Activated CD4-positive, alpha-beta memory T cell treated with anti-CD3 and anti-CD28 coated beads for 36 hours (primary cell): ENCODE measurements around the gene PIK3R2. TPM values are rescaled to one million over a fixed set of nuclear protein-coding genes. Genes with fewer than 3 reads are reported as not detected.

ENCODE experiments used
- CTCF ChIA-PET: fragments of 350-600 bp; sonication (Branson Sonifier 250); formaldehyde crosslinking; loops from one replicate; lab custom pipeline; 2021; ENCODE audit warnings: antibody characterized with exemption, inconsistent platforms; lab: Charles Lee
- POLR2A ChIA-PET: fragments of 350-600 bp; sonication (Branson Sonifier 250); formaldehyde crosslinking; loops from one replicate; lab custom pipeline; 2021; ENCODE audit warnings: antibody characterized with exemption; lab: Charles Lee
- DNase-seq: peaks from one replicate; pipeline ENCODE4 v3.0.0-alpha.2; 2020
- H3K27ac Mint-ChIP-seq: one replicate; pipeline ENCODE4 v1.8.0; 2021; ENCODE audit warnings: mixed read lengths
- H3K27me3 Mint-ChIP-seq: one replicate; pipeline ENCODE4 v1.8.0; 2021; ENCODE audit warnings: mixed read lengths
- H3K36me3 Mint-ChIP-seq: one replicate; pipeline ENCODE4 v1.8.0; 2021; ENCODE audit warnings: mixed read lengths
- H3K4me1 Mint-ChIP-seq: one replicate; pipeline ENCODE4 v1.8.0; 2021; ENCODE audit warnings: low read depth, mixed read lengths
- H3K4me3 Mint-ChIP-seq: one replicate; pipeline ENCODE4 v1.8.0; 2021; ENCODE audit warnings: mild to moderate bottlenecking, mixed read lengths
- H3K9me3 Mint-ChIP-seq: one replicate; pipeline ENCODE4 v1.8.0; 2021; ENCODE audit warnings: mixed read lengths
- intact Hi-C: fragments of 100-400 bp; cut with micrococcal nuclease; formaldehyde crosslinking; loops from one replicate; pipeline ENCODE4 v1.15.1; 2023
- total RNA-seq, 2 experiments: library from RNA; stranded (reverse); gene quantifications; one replicate each; pipeline ENCODE4 v1.2.3, GENCODE V29; 2021

Gene PIK3R2
- total RNA-seq, 2 experiments from 2014 or later = 14.9 to 19.1 TPM

GRCh38 chr19:18143902-18144301, 9.1 kb upstream of the PIK3R2 start:
- Mint-ChIP-seq H3K27me3 (no peaks in the 10 kb centered on the region), H3K9me3 (no peaks in the 10 kb centered on the region), H3K27ac (no peak overlapping the region), H3K4me3 (no peak overlapping the region), H3K36me3 (peaks cover 33% of the 10 kb centered on the region), H3K4me1 (no peaks in the 10 kb centered on the region)
- DNase-seq = no peak
- ChIA-PET POLR2A (no interaction called here), CTCF (no interaction called here)
- intact Hi-C loops = no loop called here

GRCh38 chr19:18144361-18144760, 8.6 kb upstream of the PIK3R2 start:
- Mint-ChIP-seq H3K9me3 (no peaks in the 10 kb centered on the region), H3K27ac (no peak overlapping the region), H3K27me3 (no peaks in the 10 kb centered on the region), H3K36me3 (peaks cover 31% of the 10 kb centered on the region), H3K4me3 (no peak overlapping the region), H3K4me1 (no peaks in the 10 kb centered on the region)
- DNase-seq = no peak
- CTCF ChIA-PET = no interaction called here
- POLR2A ChIA-PET = interaction anchor here (0.6 kb wide), 1 partner anchor 18 kb away, joined by 4 read pairs; no protein-coding TSS in a partner anchor
- intact Hi-C loops = no loop called here

- intact Hi-C loops = no loop called here
- H3K27me3 Mint-ChIP-seq = no peaks in the 10 kb centered on the region
- CTCF ChIA-PET = no interaction called here
- POLR2A ChIA-PET = interaction anchor here (0.6 kb wide), 1 partner anchor 19 kb away, joined by 4 read pairs; no protein-coding TSS in a partner anchor
- no peak for DNase-seq
- H3K36me3 Mint-ChIP-seq = peaks cover 29% of the 10 kb centered on the region
- no peaks in the 10 kb centered on the region for H3K4me1 Mint-ChIP-seq
- no peaks in the 10 kb centered on the region for H3K9me3 Mint-ChIP-seq
- H3K27ac Mint-ChIP-seq = no peak overlapping the region
- H3K4me3 Mint-ChIP-seq = no peak overlapping the region
These were observed 8.1 kb upstream of the PIK3R2 start for GRCh38 chr19:18144906-18145305.

GRCh38 chr19:18145391-18145999, 7.5 kb upstream of the PIK3R2 start:
- Mint-ChIP-seq H3K4me3 (no peak overlapping the region), H3K36me3 (peaks cover 26% of the 10 kb centered on the region), H3K27me3 (no peaks in the 10 kb centered on the region), H3K27ac (no peak overlapping the region), H3K4me1 (no peaks in the 10 kb centered on the region), H3K9me3 (no peaks in the 10 kb centered on the region)
- no peak for DNase-seq
- intact Hi-C loops = no loop called here
- CTCF ChIA-PET = interaction anchor here (1.1 kb wide), 1 partner anchor 15 kb away, joined by 3 read pairs; no protein-coding TSS in a partner anchor
- POLR2A ChIA-PET = no interaction called here

GRCh38 chr19:18147396-18147795, 5.6 kb upstream of the PIK3R2 start:
- Mint-ChIP-seq H3K4me3 (no peak overlapping the region), H3K27me3 (no peaks in the 10 kb centered on the region), H3K27ac (no peak overlapping the region), H3K36me3 (peaks cover 23% of the 10 kb centered on the region), H3K9me3 (no peaks in the 10 kb centered on the region), H3K4me1 (peaks cover 11% of the 10 kb centered on the region)
- intact Hi-C loops = no loop called here
- DNase-seq = no peak
- ChIA-PET CTCF (no interaction called here), POLR2A (no interaction called here)

- H3K4me1 Mint-ChIP-seq = peaks cover 19% of the 10 kb centered on the region
- POLR2A ChIA-PET = interaction anchor here (1.6 kb wide), 1 partner anchor 39 kb away, joined by 3 read pairs; no protein-coding TSS in a partner anchor
- CTCF ChIA-PET = no interaction called here
- H3K36me3 Mint-ChIP-seq = peaks cover 20% of the 10 kb centered on the region
- no peak for DNase-seq
- no peak overlapping the region for H3K4me3 Mint-ChIP-seq
- intact Hi-C loops = no loop called here
- no peaks in the 10 kb centered on the region for H3K27me3 Mint-ChIP-seq
- no peak overlapping the region for H3K27ac Mint-ChIP-seq
- H3K9me3 Mint-ChIP-seq = no peaks in the 10 kb centered on the region
These were observed 3.4 kb upstream of the PIK3R2 start for GRCh38 chr19:18149596-18149975.

GRCh38 chr19:18150776-18151624, 2.0 kb upstream of the PIK3R2 start:
- no peaks in the 10 kb centered on the region for H3K9me3 Mint-ChIP-seq
- intact Hi-C loops = loop anchor here (5.0 kb wide), 3 partner anchors 54 to 219 kb away; partner anchors contain the start of genes CCDC124 and MAST3
- H3K4me3 Mint-ChIP-seq = peak overlapping the region; percentile 66
- peaks cover 12% of the 10 kb centered on the region for H3K36me3 Mint-ChIP-seq
- H3K27ac Mint-ChIP-seq = peak overlapping the region; percentile 97
- POLR2A ChIA-PET = interaction anchor here (1.0 to 2.4 kb wide), 8 partner anchors 10 to 172 kb away, joined by 3 to 15 read pairs (median 6); partner anchors contain the start of genes IL12RB1, JUND and LSM4
- H3K4me1 Mint-ChIP-seq = peaks cover 22% of the 10 kb centered on the region
- DNase-seq = no peak
- H3K27me3 Mint-ChIP-seq = no peaks in the 10 kb centered on the region
- CTCF ChIA-PET = interaction anchor here (1.0 to 2.2 kb wide), 10 partner anchors 10 to 268 kb away, joined by 3 to 22 read pairs (median 6); partner anchors contain the start of gene SSBP4

- ChIA-PET CTCF (interaction anchor here (0.9 to 2.2 kb wide), 11 partner anchors 9 to 236 kb away, joined by 3 to 22 read pairs (median 6); no protein-coding TSS in a partner anchor), POLR2A (interaction anchor here (1.0 to 2.4 kb wide), 10 partner anchors 9 to 170 kb away, joined by 3 to 15 read pairs (median 5); partner anchors contain the start of genes IL12RB1, JUND and LSM4)
- intact Hi-C loops = loop anchor here (1.0 to 5.0 kb wide), 7 partner anchors 33 to 220 kb away; partner anchors contain the start of genes CCDC124 and MAST3
- no peaks in the 10 kb centered on the region for H3K9me3 Mint-ChIP-seq
- H3K4me3 Mint-ChIP-seq = peak overlapping the region; percentile 66
- no peaks in the 10 kb centered on the region for H3K27me3 Mint-ChIP-seq
- H3K36me3 Mint-ChIP-seq = peaks cover 3% of the 10 kb centered on the region
- H3K4me1 Mint-ChIP-seq = peaks cover 22% of the 10 kb centered on the region
- H3K27ac Mint-ChIP-seq = peak overlapping the region; percentile 97
- peak; percentile 99 for DNase-seq
These were observed 534 bp upstream of the PIK3R2 start for GRCh38 chr19:18152442-18152816.

- Mint-ChIP-seq H3K4me1 (peaks cover 22% of the 10 kb centered on the region), H3K9me3 (no peaks in the 10 kb centered on the region), H3K36me3 (no peaks in the 10 kb centered on the region), H3K4me3 (peak overlapping the region; percentile 76), H3K27me3 (no peaks in the 10 kb centered on the region), H3K27ac (peak overlapping the region; percentile 14)
- ChIA-PET CTCF (no interaction called here), POLR2A (no interaction called here)
- peak; percentile 39 for DNase-seq
- intact Hi-C loops = loop anchor here (2.0 to 5.0 kb wide), 5 partner anchors 56 to 221 kb away; partner anchors contain the start of genes CCDC124 and MAST3
These were observed 682 bp downstream of the PIK3R2 start for GRCh38 chr19:18153556-18154134.

GRCh38 chr19:18155095-18156087, 2.4 kb downstream of the PIK3R2 start:
- ChIA-PET POLR2A (no interaction called here), CTCF (interaction anchor here (1.7 kb wide), 1 partner anchor 12 kb away, joined by 5 read pairs; no protein-coding TSS in a partner anchor)
- Mint-ChIP-seq H3K27ac (no peak overlapping the region), H3K9me3 (no peaks in the 10 kb centered on the region), H3K27me3 (no peaks in the 10 kb centered on the region), H3K4me3 (no peak overlapping the region), H3K36me3 (no peaks in the 10 kb centered on the region), H3K4me1 (peaks cover 24% of the 10 kb centered on the region)
- DNase-seq = no peak
- intact Hi-C loops = no loop called here

- Mint-ChIP-seq H3K36me3 (no peaks in the 10 kb centered on the region), H3K4me3 (no peak overlapping the region), H3K27ac (no peak overlapping the region), H3K4me1 (peaks cover 21% of the 10 kb centered on the region), H3K27me3 (no peaks in the 10 kb centered on the region), H3K9me3 (no peaks in the 10 kb centered on the region)
- intact Hi-C loops = no loop called here
- ChIA-PET POLR2A (no interaction called here), CTCF (interaction anchor here (1.7 kb wide), 1 partner anchor 11 kb away, joined by 5 read pairs; no protein-coding TSS in a partner anchor)
- DNase-seq = no peak
These were observed 3.3 kb downstream of the PIK3R2 start for GRCh38 chr19:18156268-18156667.
